ENCODE data around the gene CIC.

The CIC gene

GRCh38 chr19:42282819-42283187 is 13.8 kb downstream of the CIC start:
- Histone ChIP-seq H2AFZ (ENCODE audit: low read depth, low read length) (no peak overlapping the region), H3K18ac (ENCODE audit: low read depth in 1 of 2, low read length in 2 of 2) (peak overlapping the region; percentile 40 to 99), H3K36me3 (ENCODE audit: control insufficient read depth in 1 of 2, insufficient read depth in 2 of 2, low read depth in 1 of 2, low read length in 2 of 2) (peaks cover 12 to 30% of the 10 kb centered on the region in 2 experiments), H3K27me3 (ENCODE audit: control insufficient read depth in 1 of 2, insufficient read depth in 1 of 2, low read length in 2 of 2) (no peaks in the 10 kb centered on the region), H3K4me2 (ENCODE audit: low read length, poor library complexity, severe bottlenecking) (no peak overlapping the region), H4K8ac (ENCODE audit: low read length) (peak overlapping the region; percentile 59), H3K4ac (ENCODE audit: low read depth in 1 of 2, low read length in 2 of 2) (peak overlapping the region; percentile 37 to 99), H3K9me3 (ENCODE audit: control insufficient read depth, low read length) (no peaks in the 10 kb centered on the region), H3K14ac (ENCODE audit: low read length in 2 of 2) (peak overlapping the region in 1 of 2 experiments; percentile 99), H3K9ac (ENCODE audit: low read length) (peak overlapping the region; percentile 79), H3K23ac (ENCODE audit: low read length in 2 of 2) (no peak overlapping the region), H3K4me3 (ENCODE audit: insufficient read depth in 1 of 2, low read depth in 1 of 2, low read length in 2 of 2) (peak overlapping the region in 1 of 2 experiments; percentile 72), H4K91ac (ENCODE audit: low read length) (peak overlapping the region; percentile 96), H3K4me1 (ENCODE audit: control insufficient read depth, insufficient read depth, low read depth, low read length) (peaks cover 65% of the 10 kb centered on the region), H2BK12ac (ENCODE audit: low read length in 2 of 2) (peak overlapping the region; percentile 60 to 91), H3K79me1 (replicated peaks; ENCODE audit: low read length, poor library complexity, severe bottlenecking) (peaks cover 12% of the 10 kb centered on the region), H2BK15ac (ENCODE audit: low read depth, poor library complexity, severe bottlenecking) (no peak overlapping the region), H2AK5ac (ENCODE audit: low read length, severe bottlenecking) (no peak overlapping the region), H2BK5ac (ENCODE audit: low read depth, low read length, poor library complexity, severe bottlenecking) (no peak overlapping the region), H2BK120ac (ENCODE audit: low read depth, low read length) (no peak overlapping the region), H3K27ac (ENCODE audit: low read length, poor library complexity, severe bottlenecking) (peak overlapping the region; percentile 87)
- no peak for DNase-seq
- 47% methylated on average over 4 of the region's 4 CpGs for WGBS

DNA sequence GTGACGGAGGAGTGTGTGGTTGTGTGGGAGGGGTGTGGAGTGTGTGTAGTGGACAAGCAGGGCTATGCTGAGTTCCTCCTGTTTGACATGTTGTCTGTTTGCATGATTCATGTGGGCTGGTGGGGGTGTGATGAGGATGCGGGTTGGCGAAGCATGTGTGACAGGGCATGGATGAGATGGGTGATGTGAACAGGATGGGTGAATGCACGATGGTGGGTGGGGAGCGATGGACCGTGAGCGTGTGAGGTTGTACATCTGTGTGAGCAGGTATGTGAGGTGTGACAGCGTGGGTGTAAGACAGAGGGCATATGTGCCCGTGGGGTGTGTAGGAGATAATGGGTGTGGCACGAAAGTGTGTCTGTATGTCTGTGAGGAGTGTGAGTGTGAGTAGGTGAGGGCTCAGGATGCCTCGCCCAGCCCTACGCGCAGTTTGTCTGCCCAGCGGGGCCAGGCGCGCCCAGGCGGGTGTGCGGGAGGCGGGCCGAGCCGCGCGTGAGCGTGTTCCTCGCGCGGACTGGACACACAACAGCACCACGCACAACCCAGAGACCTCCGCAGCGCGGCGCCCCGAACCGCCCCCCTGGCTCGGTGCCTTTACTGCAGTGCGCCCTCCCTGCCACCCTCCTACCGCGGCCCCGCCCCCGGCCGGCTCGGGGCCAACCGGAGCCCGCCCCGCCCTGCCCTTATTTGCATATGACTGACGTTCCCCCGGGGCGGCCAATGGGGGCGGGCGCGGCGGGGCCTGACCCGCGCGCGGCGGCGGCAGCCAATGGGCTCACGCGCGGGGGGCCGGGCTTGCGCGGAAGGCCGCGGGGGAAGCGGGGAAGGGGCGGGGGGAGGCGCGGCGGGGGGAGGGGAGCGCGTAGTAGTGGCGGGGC is 14.4 kb downstream of the CIC start:
- peak overlapping the region; percentile 77 for H2BK120ac ChIP-seq (ENCODE audit: low read depth, low read length)
- peak overlapping the region; percentile 30 for H2AK5ac ChIP-seq (ENCODE audit: low read length, severe bottlenecking)
- H3K4me3 ChIP-seq (ENCODE audit: insufficient read depth in 1 of 2, low read depth in 1 of 2, low read length in 2 of 2), result peak overlapping the region; percentile 70 to 72
- peaks cover 18 to 35% of the 10 kb centered on the region in 2 experiments for H3K36me3 ChIP-seq (ENCODE audit: control insufficient read depth in 1 of 2, insufficient read depth in 2 of 2, low read depth in 1 of 2, low read length in 2 of 2)
- no peaks in the 10 kb centered on the region for H3K9me3 ChIP-seq (ENCODE audit: control insufficient read depth, low read length)
- peak overlapping the region in 1 of 2 experiments; percentile 94 for H3K23ac ChIP-seq (ENCODE audit: low read length in 2 of 2)
- H3K18ac ChIP-seq (ENCODE audit: low read depth in 1 of 2, low read length in 2 of 2), result peak overlapping the region; percentile 95 to 97
- peak overlapping the region; percentile 79 for H3K9ac ChIP-seq (ENCODE audit: low read length)
- H2AFZ ChIP-seq (ENCODE audit: low read depth, low read length), result no peak overlapping the region
- H3K4me2 ChIP-seq (ENCODE audit: low read length, poor library complexity, severe bottlenecking), result peak overlapping the region; percentile 83
- peak overlapping the region; percentile 24 for H4K8ac ChIP-seq (ENCODE audit: low read length)
- peak; percentile 92 for DNase-seq
- H3K27me3 ChIP-seq (ENCODE audit: control insufficient read depth in 1 of 2, insufficient read depth in 1 of 2, low read length in 2 of 2), result no peaks in the 10 kb centered on the region
- peak overlapping the region; percentile 66 for H3K27ac ChIP-seq (ENCODE audit: low read length, poor library complexity, severe bottlenecking)
- H4K91ac ChIP-seq (ENCODE audit: low read length), result peak overlapping the region; percentile 96
- peak overlapping the region in 1 of 2 experiments; percentile 99 for H3K14ac ChIP-seq (ENCODE audit: low read length in 2 of 2)
- H2BK12ac ChIP-seq (ENCODE audit: low read length in 2 of 2), result peak overlapping the region; percentile 60 to 91
- H3K4ac ChIP-seq (ENCODE audit: low read depth in 1 of 2, low read length in 2 of 2), result peak overlapping the region; percentile 16 to 37
- peaks cover 58% of the 10 kb centered on the region for H3K4me1 ChIP-seq (ENCODE audit: control insufficient read depth, insufficient read depth, low read depth, low read length)
- H3K79me1 ChIP-seq (replicated peaks; ENCODE audit: low read length, poor library complexity, severe bottlenecking), result peaks cover 14% of the 10 kb centered on the region
- 14% methylated on average over 29 of the region's 74 CpGs for WGBS
- peak overlapping the region; percentile 5 for H2BK5ac ChIP-seq (ENCODE audit: low read depth, low read length, poor library complexity, severe bottlenecking)
- peak overlapping the region; percentile 67 for H2BK15ac ChIP-seq (ENCODE audit: low read depth, poor library complexity, severe bottlenecking)

GRCh38 chr19:42284066-42284501 is 15.0 kb downstream of the CIC start:
- Histone ChIP-seq H3K4me1 (ENCODE audit: control insufficient read depth, insufficient read depth, low read depth, low read length) (peaks cover 52% of the 10 kb centered on the region), H3K9ac (ENCODE audit: low read length) (no peak overlapping the region), H3K23ac (ENCODE audit: low read length in 2 of 2) (no peak overlapping the region), H3K4me3 (ENCODE audit: insufficient read depth in 1 of 2, low read depth in 1 of 2, low read length in 2 of 2) (peak overlapping the region; percentile 44 to 70), H2BK120ac (ENCODE audit: low read depth, low read length) (peak overlapping the region; percentile 77), H3K27me3 (ENCODE audit: control insufficient read depth in 1 of 2, insufficient read depth in 1 of 2, low read length in 2 of 2) (no peaks in the 10 kb centered on the region), H3K36me3 (ENCODE audit: control insufficient read depth in 1 of 2, insufficient read depth in 2 of 2, low read depth in 1 of 2, low read length in 2 of 2) (peaks cover 25 to 36% of the 10 kb centered on the region in 2 experiments), H3K14ac (ENCODE audit: low read length in 2 of 2) (no peak overlapping the region), H3K4me2 (ENCODE audit: low read length, poor library complexity, severe bottlenecking) (peak overlapping the region; percentile 53), H2AK5ac (ENCODE audit: low read length, severe bottlenecking) (no peak overlapping the region), H3K18ac (ENCODE audit: low read depth in 1 of 2, low read length in 2 of 2) (peak overlapping the region; percentile 66 to 82), H3K4ac (ENCODE audit: low read depth in 1 of 2, low read length in 2 of 2) (peak overlapping the region in 1 of 2 experiments; percentile 42), H4K91ac (ENCODE audit: low read length) (peak overlapping the region; percentile 61), H3K27ac (ENCODE audit: low read length, poor library complexity, severe bottlenecking) (no peak overlapping the region), H3K79me1 (replicated peaks; ENCODE audit: low read length, poor library complexity, severe bottlenecking) (peaks cover 19% of the 10 kb centered on the region), H4K8ac (ENCODE audit: low read length) (peak overlapping the region; percentile 59), H2BK5ac (ENCODE audit: low read depth, low read length, poor library complexity, severe bottlenecking) (peak overlapping the region; percentile 69), H2BK12ac (ENCODE audit: low read length in 2 of 2) (no peak overlapping the region), H2AFZ (ENCODE audit: low read depth, low read length) (no peak overlapping the region), H2BK15ac (ENCODE audit: low read depth, poor library complexity, severe bottlenecking) (no peak overlapping the region), H3K9me3 (ENCODE audit: control insufficient read depth, low read length) (no peaks in the 10 kb centered on the region)
- DNase-seq, result peak; percentile 76
- no CpG with 5 or more reads among the region's 76 CpGs for WGBS

All from mesenchymal stem cell (in vitro differentiated cells and primary cell).